Vagina (tissue), 2 donors: ENCODE data around the gene ANKEF1.

Experiments
- POLR2A ChIP-seq, 2 donors: fragments of 450-650 bp; IDR thresholded peaks; one replicate each; pipeline ENCODE4 v1.6.1; 2017; ENCODE audit warnings: antibody characterized with exemption in 2 of 2, mild to moderate bottlenecking in 2 of 2, moderate library complexity in 2 of 2
- TF ChIP-seq, protein P1 (sequence below), 3 experiments: fragments of 450-650 bp in 2 of 3; fragments of 200-600 bp in 1 of 3; sonication (generic) in 1 of 3; IDR thresholded peaks; one replicate each; pipeline ENCODE4 v1.5.1; 2017 to 2019; ENCODE audit warnings: antibody characterized with exemption in 3 of 3, mild to moderate bottlenecking in 2 of 3, moderate library complexity in 2 of 3

DNA sequence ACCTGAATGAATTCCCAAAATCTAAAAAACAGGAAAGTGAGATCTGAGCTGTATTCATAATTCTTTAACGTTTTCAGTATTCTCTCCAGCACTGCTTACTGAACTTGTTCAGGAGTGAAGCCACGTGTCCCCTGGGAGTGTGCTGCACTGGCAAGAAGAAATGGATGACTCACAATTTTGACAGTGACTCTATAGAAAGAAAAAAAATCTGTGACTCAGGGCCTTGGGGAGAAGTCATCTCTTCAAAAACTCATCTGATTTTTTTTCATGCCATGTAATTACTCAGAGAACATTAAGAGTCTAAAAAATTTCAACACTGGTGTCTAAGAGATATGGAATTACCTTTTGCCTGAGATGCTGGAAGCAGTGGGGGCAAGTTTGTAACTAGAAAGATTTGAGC is 39.7 kb downstream of the ANKEF1 start:
- TF ChIP-seq POLR2A (IDR thresholded peaks at IDR 0.05): no peak
- TF ChIP-seq, protein P1, sequence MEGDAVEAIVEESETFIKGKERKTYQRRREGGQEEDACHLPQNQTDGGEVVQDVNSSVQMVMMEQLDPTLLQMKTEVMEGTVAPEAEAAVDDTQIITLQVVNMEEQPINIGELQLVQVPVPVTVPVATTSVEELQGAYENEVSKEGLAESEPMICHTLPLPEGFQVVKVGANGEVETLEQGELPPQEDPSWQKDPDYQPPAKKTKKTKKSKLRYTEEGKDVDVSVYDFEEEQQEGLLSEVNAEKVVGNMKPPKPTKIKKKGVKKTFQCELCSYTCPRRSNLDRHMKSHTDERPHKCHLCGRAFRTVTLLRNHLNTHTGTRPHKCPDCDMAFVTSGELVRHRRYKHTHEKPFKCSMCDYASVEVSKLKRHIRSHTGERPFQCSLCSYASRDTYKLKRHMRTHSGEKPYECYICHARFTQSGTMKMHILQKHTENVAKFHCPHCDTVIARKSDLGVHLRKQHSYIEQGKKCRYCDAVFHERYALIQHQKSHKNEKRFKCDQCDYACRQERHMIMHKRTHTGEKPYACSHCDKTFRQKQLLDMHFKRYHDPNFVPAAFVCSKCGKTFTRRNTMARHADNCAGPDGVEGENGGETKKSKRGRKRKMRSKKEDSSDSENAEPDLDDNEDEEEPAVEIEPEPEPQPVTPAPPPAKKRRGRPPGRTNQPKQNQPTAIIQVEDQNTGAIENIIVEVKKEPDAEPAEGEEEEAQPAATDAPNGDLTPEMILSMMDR (IDR thresholded peaks at IDR 0.05): no peak
